HTERT RPE-1 (cell line): ENCODE results near the gene PIGP.
"Not testable (repeated sequence)": the region's sequence is repeated elsewhere in the genome, so short reads cannot be mapped to it uniquely, and the experiment has no call there.

Source experiments
- in situ Hi-C: fragments of 300-500 bp; cut with MboI; formaldehyde crosslinking; loops from 4 replicates; pipeline ENCODE4 v1.14.3; 2020; ENCODE audit warnings: low sequenced_read_pairs

PIGP gene

GRCh38 chr21:37076087-37076850 is 3.4 kb upstream of the PIGP start:
- in situ Hi-C loops = no loop called here

DNA sequence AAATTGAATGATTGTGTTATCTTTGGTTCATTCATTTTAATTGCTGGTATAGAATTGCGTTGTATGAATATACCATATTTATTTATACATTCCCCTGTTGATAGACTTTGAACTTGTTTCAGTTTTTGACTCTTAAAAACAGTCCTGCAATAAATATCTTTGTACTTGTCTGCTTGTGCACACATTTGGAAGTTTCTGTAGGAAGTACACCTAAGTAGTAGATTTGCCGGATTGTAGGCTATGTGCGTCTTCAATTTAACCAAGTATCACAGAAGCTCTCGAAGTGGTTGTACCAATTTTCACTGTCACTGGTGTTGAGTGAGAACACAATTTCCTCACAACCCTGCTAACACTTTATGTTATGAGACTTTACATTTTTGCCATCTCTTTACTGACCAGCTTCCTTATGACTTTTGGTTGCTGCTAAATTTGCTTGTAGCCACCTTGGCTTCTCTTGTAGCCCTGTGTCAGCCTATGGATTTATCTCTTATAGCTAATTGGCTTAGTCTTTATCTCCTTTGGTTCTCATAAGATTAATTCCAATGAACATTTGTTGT is 2.4 kb upstream of the PIGP start:
- in situ Hi-C loops = no loop called here

DNA sequence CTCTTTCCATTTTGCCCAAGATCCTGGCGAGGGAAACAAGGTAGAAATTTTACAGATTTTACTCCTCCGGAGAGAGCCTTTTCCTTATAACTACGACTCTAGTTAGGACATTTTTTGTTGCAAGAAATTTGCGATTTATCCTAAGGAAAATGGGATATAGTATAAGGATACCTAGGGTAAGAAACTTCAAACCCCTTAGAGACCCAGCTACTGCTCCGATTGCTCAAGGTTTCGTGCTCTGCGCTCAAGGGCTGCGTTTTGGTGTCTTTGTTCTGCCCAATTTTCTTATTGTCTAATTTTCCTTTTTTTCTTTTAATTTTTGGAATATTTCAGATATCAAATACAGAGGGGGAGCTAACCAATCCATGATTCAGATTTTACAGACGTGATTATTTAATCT is 1.7 kb upstream of the PIGP start:
- in situ Hi-C loops = no loop called here

GRCh38 chr21:37074197-37074510 is 1.3 kb upstream of the PIGP start:
- in situ Hi-C loops = no loop called here

- in situ Hi-C loops = no loop called here
Observed at GRCh38 chr21:37073417-37074196, 736 bp upstream of the PIGP start.

GRCh38 chr21:37072274-37072987 is 440 bp downstream of the PIGP start:
- in situ Hi-C loops = no loop called here

- in situ Hi-C loops = no loop called here
Observed at GRCh38 chr21:37071561-37072273, 1.2 kb downstream of the PIGP start.

DNA sequence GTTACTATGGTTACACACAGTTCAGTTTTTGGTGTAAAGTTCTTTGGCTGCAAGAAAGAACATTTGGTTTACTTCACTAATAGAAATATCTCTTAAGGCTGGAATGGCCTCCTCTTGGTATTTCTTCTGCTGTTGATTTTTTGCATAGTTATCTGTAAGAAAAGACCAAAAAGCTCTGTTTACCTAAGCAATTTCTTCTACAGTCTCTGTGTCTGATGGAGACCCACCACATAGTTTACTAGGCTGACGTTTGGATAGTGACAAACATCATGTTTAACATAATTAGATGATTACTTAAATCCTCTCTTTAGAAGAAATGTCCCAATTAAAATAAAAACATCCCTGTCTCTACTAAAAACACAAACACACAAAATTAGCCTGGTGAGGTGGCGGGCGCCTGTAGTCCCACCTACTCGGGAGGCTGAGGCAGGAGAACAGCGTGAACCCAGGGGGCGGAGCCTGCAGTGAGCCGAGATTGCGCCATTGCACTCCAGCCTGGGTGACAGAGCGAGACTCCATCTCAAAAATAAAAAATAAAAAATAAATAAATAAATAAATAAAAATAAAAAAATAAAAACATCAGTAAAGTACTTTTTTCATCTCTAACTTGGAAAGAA is 7.2 kb downstream of the PIGP start:
- in situ Hi-C loops = no loop called here

DNA sequence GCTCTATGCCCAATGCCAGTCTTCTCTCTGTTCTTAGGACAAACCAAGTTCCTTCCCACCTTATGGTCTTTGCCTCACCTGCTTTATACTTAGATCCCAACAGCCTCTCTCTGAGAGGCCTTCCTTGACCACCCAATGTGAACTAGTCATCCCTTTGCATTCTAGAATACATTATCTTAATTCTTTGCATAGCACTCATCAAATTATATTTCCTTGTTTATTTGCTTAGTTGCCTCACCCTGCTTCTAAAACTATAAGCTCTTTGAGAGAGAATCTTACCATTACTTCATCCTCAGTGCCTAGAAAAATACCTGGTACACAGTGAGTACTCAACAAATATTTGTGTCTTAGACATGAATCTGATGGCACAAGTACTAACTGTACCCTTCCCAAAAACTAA is 8.0 kb downstream of the PIGP start:
- in situ Hi-C loops = no loop called here

- in situ Hi-C loops = no loop called here
Observed at GRCh38 chr21:37063433-37063832, 9.4 kb downstream of the PIGP start.

DNA sequence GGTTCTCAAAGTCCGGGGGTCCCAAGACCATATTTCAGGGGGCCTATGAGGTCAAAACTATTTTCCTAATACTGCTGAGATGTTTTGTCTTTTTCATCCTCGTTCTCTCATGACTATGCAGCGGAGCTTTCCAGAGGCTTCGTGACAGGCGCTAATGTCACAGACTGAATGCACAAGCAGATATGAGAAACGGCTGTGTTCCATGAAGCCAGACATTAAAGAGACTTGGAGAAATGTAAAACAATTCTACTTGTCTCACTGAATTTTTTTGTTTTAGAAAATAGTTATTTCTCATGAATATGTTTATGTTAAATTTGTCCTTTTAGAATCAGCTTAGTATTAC is 10.3 kb downstream of the PIGP start:
- in situ Hi-C loops = no loop called here

- in situ Hi-C loops = no loop called here
Observed at GRCh38 chr21:37061926-37062592, 10.8 kb downstream of the PIGP start.

DNA sequence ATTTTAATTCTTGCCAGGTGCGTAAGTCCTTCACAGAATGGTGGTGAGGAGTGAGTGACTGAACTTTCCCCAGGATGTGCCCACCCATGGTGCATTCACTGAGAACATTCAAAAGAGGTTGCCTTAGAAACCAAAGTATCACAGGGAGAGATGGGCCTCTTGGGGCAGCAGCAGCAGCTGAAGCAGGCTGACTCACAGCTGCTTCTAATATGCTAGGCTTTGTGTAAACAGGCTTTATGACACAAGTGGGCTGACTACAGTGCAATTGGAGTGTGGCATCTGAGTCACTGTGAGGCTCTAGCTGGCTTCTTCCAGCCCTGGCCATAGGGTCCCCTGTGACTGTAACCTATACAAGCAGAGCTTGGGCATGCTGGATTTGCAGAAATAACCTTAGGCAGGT is 12.6 kb downstream of the PIGP start:
- in situ Hi-C loops = no loop called here

DNA sequence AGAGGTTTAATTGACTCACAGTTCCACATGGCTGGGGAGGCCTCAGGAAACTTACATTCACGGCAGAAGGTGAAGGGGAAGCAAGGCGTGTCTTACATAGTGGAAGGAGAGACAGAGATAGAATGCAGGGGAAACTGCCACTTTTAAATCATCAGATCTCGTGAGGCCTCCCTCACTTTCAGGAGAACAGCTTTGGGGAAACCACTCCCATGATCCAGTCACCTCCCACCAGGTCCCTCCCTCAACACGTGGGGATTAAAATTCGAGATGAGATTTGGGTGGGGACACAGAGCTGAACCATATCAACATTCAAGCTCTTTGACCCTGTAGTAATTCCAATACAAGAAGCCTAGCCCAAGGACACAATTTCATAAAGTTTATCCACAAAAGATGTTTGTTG is 13.7 kb downstream of the PIGP start:
- in situ Hi-C loops = no loop called here

DNA sequence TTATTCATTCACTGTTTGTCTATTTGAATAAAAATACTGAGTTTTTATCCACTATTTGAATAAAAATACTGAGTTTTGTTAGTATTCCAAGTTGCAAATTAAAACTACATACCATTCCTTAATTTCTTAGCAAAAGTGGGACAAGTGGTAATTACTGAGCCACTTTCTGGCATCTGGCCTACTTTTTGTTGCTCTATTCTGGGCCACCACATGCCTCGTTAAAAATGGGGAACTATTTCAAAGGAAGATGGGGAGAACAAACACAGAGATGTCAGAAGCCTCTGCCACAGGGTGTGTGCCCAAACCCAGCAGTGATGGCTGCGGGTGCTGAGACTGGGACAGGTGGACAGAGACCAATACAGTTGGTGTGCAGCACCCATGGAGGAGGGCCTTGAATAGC is 14.6 kb downstream of the PIGP start:
- in situ Hi-C loops = no loop called here

DNA sequence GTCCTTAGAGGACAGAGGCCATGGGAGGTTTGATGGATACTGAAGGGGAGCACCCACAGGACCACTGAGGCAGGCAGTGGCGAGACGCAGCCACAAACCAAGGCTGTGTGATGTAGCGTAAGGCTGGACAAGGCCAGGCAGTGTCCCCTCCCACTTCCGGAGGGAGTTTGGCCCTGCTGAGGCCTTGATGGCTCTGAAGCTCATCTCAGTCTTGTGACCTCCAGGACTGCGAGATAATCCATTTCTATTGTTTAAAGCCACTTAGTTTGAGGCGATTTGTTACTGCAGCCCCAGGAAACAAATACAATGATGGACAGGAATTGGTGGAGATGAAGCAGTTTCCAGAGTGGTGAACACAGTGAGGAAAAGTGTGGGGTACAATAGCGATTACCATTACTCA is 15.3 kb downstream of the PIGP start:
- in situ Hi-C loops = no loop called here

- in situ Hi-C loops = no loop called here
Observed at GRCh38 chr21:37055271-37055855, 17.5 kb downstream of the PIGP start.

GRCh38 chr21:37049741-37050140 is 23.1 kb downstream of the PIGP start:
- in situ Hi-C loops = not testable (repeated sequence)

DNA sequence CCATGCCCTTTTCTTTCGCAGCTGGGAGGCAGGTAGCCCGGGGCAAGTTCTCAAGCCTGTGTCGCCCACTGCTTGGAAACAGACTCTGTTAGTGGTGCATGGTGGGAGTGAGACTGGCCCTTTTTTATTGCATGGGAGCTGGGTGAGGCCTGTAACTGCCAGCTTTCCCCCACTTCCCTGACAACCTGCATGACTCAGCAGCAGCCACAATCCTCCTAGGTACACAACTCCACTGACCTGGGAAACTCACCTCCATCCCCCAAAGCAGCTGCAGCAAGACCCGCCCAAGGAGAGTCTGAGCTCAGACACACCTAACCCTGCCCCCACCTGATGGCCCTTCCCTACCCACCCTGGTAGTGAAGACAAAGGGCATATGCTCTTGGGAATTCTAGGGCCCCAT is 25.8 kb downstream of the PIGP start:
- in situ Hi-C loops = no loop called here

DNA sequence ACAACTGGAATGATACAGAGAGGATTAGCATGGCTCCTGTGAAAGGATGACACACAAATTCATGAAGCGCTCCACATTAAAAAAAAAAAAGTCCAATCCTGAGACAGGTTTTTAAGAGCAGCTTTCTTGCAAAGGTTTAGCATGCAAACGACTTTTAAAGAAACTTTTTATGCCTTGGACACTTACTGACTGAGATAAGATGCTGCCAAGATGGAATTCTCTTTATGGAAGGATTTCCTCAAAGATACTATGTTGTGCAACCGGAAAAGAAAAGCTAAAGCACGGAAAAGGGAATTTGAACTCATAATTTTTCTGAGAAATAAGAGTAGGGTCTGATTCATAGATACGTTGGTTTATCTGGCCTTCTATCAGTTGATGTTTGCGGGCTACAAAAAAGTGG is 27.3 kb downstream of the PIGP start:
- in situ Hi-C loops = no loop called here
